Gastroesophageal sphincter (tissue), 3 donors: ENCODE results near the gene DISC1.

Experiments
- CTCF ChIP-seq, 4 experiments: fragments of 200-600 bp in 2 of 4; fragments of 450-650 bp in 2 of 4; sonication (generic) in 1 of 4; IDR thresholded peaks; one replicate each; pipeline ENCODE4 v1.5.1; 2017 to 2019; ENCODE audit warnings: antibody characterized with exemption in 4 of 4, mild to moderate bottlenecking in 2 of 4, moderate library complexity in 2 of 4
- EP300 ChIP-seq: sonication (generic); formaldehyde crosslinking; IDR thresholded peaks from one replicate; pipeline ENCODE4 v1.6.1; 2017; ENCODE audit warnings: antibody characterized with exemption, mild to moderate bottlenecking
- POLR2A ChIP-seq, 2 donors: fragments of 450-650 bp; IDR thresholded peaks; one replicate each; pipeline ENCODE4 v1.6.1; 2017; ENCODE audit warnings: antibody characterized with exemption in 2 of 2, mild to moderate bottlenecking in 2 of 2, moderate library complexity in 1 of 2
- POLR2AphosphoS5 ChIP-seq: sonication (generic); formaldehyde crosslinking; IDR thresholded peaks from one replicate; pipeline ENCODE4 v1.6.1; 2017; ENCODE audit warnings: antibody characterized with exemption

GRCh38 chr1:231934797-231935196, 308.2 kb downstream of the DISC1 start:
- TF ChIP-seq POLR2AphosphoS5 (no peak), CTCF (IDR thresholded peaks at IDR 0.05) (no peak), POLR2A (IDR thresholded peaks at IDR 0.05) (no peak), EP300 (no peak)
